ENCODE measurements around the gene RALGAPB.
"Not testable (repeated sequence)": the region's sequence is repeated elsewhere in the genome, so short reads cannot be mapped to it uniquely, and the experiment has no call there.

Gene RALGAPB

DNA sequence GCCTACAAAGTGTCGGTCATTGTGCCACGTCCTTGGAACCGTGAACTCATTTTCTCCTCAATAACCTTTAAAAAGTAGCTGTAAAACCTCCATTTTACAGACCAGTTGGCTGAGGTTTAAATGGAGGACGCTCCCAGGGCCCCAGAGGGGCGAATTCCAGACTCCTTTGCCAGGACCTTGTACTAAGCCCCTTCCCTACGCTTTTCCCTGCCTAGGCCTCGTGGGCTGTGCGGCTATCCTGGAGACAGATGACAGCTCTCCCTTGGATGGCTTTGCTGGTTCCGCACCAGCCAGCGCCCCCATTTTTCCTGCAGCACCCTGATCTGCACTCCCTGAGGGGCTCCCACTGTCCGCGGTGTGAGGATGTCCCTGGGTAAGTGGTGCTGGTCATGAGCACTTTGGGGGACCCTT lies 25.4 kb upstream of the RALGAPB start:
- no peak for DNase-seq (ENCODE audit: low read depth)

DNA sequence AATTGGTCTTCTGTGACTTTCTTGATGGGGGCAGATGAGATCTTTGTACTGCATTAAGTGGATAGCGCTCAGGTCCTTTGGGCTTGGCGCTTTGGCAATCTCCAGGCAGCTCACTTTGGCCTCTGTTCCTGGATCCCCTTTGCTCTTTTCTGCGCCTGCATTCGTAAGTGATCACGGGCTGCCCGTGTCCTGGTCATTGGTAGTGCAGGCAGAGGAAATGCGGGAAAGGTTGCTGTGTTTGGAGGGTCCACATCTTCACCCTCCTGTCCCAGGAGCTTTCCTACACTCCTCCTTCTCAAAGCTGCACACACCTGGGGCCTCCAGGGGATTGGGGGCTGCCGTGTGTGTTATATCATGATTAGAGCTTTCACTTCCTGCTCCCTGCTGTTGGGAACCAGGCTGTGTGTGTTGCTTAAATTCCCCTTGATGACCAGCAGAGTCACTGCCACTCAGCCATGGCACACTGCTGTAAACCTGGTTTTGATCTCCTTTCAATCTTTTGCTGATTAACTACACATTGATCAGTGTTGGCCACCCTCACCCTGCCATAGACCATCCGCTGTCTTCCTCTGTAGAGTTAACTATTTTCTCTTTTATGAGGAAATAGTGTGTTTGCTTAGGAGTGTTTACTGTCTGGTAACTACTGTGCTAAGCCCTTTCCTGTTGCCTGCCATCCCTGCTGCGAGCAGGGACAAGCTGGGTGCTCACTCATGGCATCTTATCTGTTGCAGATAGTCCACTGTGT lies 24.5 kb upstream of the RALGAPB start:
- no peak for DNase-seq (ENCODE audit: low read depth)

DNA sequence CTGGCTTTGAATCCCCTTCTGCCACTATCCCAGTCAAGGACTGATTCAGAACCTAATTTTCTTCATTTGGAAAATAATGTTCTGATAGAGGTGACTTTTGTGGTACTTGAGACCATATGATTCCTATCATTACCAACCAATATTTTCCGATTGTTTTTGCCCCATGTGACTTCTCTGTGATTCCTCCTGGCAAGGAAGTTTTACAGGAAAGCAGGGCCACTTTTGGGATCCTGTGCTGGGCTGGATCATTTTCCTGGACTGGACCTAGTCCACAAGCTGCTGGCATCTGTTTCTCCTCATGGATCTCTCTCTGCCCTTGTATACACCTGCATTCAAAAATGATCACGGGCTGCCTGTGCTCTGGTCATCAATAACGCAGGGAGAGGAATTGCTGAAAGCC lies 23.6 kb upstream of the RALGAPB start:
- DNase-seq (ENCODE audit: low read depth) = no peak

DNA sequence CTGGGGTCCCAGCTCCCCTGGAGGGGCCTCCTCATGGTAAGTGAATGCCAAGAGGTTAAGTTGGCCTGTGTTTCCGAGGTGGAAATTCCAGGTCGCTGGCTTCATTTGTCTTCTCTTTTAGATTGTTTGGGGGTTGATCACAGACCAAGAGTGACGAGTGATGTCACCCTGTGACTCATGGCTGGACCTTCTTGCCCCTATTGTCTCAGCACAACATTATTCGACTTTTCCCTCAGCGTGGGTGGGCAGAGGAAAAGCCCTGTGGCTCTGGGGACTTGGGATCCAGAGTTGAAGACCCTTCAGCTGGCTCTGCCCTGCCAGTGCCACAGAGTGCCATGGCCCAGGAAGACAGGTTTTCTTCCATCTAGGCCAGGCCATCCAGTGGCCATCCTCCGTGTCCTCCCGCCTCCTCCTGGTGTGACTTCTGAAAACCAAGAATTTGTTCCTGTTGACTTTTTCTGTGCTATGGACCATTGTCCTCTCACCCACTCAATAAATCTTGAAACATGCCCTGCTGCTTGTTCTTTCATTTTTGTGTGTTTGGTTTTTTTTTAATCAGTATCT lies 22.1 kb upstream of the RALGAPB start:
- DNase-seq (ENCODE audit: low read depth) = no peak

DNA sequence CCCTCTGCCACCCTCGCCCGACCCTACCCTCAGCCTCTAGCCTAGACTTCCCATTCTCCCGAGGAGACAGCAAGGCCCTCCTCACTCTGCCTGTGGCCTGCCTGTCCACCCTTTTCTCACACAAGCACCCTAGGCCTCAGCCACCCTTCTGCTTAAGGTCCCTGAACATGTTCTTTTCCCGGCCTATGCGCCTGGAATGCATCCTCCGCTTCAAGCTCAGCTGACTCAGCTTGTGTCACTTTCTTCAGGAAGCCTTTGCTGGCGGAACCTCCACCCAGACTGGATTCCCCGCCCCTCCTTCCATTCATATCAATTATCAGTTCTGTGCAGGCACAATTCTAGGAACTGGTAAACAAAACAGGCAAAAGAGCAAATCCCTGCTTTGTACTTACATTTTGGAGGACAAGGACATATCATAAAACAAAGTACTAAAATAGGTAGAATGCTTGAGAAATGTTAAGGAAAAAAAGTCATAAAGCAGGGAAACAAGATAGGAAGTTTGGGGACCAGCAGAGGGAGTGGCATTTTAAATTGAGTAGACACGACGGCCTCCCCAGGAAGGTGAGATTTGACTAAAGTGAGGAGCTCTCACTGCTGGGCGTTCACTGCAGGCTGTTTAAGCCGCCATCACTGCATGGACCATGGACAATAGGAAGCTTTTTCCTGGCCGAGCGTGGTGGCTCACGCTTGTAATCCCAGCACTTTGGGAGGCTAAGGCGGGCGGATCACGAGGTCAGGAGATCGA lies 19.6 kb upstream of the RALGAPB start:
- no peak for DNase-seq (ENCODE audit: low read depth)

DNA sequence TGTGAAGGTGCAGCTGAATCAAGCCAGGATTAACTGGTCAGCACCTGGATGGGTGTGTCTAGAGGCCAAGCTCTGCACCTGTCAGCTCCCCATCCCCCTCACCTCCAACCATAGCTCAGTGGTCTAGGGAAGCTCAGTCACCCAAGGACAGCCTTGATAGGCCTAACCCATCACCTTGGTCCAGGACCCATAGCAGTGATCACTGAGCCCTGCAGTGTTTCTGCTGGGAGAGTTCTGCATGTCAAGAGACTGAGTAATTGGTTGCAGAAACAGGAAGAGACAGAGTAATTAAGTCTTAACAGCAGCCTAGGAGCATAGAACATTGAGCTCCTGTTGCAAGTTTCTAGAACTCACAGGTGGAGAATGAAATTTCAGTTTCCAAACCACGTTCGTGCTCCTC lies 18.7 kb upstream of the RALGAPB start:
- DNase-seq (ENCODE audit: low read depth) = no peak

DNA sequence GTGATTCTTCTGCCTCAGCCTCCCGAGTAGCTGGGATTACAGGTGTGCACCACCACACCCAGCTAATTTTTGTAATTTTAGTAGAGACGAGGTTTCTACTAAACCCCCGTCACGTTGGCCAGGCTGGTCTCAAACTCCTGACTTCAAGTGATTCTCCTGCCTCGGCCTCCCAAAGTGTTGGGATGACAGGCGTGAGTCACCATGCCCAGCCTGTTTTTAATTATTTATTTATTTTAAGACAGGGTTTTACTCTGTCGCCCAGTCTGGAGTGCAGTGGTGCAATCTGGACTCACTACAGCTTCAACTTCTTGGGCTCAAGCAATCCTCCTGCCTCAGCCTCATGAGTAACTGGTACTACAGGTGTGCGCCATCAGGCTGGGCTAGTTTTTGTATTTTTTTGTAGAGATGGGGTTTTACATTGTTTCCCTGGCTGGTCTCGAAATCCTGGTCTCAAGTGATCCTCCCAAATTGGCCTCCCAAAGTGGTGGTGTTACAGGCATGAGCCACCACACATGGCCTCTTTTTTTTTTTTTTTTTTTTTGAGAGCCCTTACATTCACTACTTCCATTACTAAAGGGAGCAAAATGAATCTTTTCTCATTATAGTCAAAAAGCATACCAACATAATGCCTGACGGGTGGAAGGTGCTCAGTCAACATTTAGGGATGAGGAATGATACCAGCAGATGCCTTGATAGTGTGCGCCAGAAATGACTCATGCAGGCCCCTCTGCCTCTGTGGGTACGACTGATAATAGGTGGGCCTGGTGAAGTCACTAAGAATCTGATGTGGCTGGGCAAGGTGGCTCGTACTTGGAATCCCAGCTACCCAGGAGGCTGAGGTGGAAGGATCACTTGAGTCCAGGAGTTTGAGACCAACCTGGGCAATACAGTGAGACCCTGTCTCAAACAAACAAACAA lies 17.8 kb upstream of the RALGAPB start:
- no peak for DNase-seq (ENCODE audit: low read depth)

DNA sequence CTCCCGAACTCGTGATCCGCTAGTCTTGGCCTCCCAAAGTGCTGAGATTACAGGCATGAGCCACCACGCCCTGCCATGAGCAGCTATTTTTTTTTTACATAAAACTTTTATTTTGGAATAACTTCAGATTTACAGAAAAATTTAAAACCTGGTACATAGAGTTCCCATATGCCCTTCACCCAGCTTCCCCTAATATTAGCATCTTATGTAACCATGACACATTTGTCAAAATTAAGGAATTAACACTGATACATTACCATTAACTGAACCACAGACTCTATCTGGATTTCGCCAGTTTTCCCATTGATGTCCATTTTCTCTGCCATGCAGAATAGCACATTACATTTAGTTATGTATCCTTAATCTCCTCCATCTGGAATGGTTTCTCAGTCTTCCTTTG lies 14.3 kb upstream of the RALGAPB start:
- no peak for DNase-seq (ENCODE audit: low read depth)

DNA sequence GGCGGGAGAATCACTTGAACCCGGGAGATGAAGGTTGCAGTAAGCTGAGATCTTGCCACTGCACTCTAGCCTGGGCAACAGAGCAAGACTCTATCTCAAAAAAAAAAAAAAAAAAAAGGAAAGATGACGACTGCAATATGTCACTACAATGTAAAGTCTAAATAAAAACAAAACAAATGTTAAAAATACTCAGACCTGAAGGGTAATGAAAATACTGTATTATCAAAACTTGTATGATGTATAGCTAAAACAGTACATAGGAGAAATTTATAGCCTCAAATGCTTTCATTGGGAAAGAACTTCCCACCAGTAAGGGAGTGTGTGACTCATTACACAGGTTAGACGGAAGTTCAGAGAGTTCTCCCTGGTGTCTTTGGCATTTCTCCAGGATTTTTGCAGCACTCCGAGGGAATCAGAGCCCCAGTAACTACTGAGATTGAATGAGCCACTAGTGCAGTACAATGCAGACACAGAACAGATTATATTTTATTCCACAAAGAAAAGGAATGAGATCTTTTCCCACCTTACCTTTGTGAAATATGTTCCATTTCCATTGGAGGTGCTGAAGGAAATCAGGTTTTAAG lies 12.5 kb upstream of the RALGAPB start:
- DNase-seq (ENCODE audit: low read depth) = no peak

DNA sequence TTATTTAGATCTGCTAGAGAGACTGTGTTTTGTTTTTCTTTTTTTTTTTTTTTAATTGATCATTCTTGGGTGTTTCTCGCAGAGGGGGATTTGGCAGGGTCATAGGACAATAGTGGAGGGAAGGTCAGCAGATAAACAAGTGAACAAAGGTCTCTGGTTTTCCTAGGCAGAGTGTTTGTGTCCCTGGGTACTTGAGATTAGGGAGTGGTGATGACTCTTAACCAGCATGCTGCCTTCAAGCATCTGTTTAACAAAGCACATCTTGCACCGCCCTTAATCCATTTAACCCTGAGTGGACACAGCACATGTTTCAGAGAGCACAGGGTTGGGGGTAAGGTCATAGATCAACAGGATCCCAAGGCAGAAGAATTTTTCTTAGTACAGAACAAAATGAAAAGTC lies 12.0 kb upstream of the RALGAPB start:
- DNase-seq (ENCODE audit: low read depth) = not testable (repeated sequence)

DNA sequence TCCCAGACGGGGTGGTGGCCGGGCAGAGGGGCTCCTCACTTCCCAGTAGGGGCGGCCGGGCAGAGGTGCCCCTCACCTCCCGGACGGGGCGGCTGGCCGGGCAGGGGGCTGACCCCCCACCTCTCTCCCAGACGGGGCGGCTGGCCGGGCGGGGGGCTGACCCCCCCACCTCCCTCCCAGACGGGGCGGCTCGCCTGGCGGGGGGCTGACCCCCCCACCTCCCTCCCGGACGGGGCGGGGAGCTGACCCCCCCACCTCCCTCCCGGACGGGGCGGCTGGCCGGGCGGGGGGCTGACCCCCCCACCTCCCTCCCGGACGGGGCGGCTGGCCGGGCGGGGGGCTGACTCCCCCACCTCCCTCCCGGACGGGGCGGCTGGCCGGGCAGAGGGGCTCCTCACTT lies 11.5 kb upstream of the RALGAPB start:
- DNase-seq (ENCODE audit: low read depth) = not testable (repeated sequence)

DNA sequence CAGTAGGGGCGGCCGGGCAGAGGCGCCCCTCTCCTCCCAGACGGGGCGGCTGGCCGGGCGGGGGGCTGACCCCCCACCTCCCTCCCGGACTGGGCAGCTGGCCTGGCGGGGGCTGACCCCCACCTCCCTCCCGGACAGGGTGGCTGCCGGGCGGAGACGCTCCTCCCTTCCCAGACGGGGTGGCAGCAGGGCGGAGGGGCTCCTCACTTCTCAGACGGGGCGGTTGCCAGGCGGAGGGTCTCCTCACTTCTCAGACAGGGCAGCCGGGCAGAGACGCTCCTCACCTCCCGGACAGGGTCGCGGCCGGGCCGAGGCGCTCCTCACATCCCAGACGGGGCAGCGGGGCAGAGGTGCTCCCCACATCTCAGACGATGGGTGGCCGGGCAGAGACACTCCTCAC lies 11.1 kb upstream of the RALGAPB start:
- DNase-seq (ENCODE audit: low read depth) = not testable (repeated sequence)

DNA sequence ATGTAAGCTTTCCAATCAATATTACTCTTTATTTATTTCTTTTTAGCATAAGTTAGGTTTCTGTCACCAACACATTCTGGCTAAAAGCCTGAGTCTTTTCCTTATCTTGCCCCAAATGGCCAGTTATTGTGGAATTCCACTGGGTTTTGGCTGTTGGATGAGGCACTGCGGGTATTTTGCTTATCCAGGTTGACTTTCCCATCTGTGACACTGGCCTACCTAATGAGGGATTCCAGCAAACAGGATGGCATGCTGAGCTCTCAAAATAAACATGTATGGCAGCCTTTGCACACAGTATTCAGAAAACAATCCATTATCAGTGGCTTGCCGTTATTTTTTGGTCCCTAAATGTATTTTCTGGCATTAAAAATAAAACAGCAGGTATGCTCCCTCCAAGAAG lies 6.5 kb upstream of the RALGAPB start:
- no peak for DNase-seq (ENCODE audit: low read depth)

DNA sequence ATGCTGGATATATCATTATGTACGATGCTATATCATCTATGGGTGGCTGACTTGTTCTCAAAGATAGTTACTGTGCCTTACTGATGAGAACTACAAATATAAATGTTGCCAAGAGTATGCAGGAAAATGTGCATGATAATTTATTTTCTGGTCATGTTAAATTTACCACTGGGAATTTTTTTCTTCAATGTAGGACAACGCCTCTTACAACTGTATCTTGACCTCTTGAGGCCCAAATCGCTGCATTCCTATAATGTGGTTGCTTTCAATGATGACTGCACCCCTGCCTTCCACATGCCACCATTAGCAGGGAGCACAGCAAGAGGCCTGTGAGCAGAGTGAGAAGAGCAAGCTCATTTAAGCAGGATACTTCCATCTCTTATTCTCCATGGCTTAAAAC lies 5.7 kb upstream of the RALGAPB start:
- DNase-seq (ENCODE audit: low read depth) = no peak

DNA sequence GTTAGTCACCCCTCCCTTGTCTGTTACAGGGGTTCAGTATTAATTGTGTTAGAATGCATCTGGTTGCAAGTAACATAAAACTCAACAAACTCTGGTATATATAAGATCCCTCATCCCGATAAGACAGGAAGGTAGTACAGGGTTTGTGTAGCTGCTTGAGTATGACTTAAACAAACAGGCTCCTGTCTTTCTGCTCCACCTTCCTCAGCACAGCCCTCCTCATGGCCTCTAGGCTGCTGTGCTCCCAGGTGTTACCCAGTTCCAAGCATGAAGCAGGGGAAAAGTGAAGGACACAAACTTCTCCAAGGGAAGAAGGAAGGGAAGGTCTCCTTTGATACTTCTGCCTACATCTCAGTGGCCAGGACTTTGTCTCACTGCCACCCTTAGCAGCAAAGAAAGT lies 1.4 kb upstream of the RALGAPB start:
- no peak for DNase-seq (ENCODE audit: low read depth)

DNA sequence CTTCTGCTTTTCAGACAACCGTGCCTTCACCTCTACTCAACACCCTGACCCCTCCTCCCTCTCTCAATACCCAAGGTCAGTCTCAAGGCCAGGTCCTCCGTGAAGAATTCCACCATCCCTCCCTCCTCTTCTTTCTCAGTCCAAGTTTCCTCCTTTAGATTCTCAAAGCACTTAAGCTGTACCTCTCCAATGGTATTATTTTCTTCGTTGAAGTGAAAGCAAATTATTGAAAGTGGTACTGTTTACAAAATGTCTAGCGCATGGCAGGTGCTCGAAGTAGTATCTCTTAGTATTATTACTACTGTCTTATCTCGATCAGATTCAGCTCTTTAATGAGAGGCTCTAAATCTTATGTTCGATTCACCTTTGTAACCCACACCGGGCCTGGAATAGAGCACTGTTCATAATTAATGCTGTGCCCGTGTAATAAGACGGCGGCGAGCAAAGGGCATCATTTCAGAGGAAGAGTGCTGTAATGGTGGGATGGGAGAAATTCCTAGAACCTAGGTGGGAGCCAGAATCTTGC lies 593 bp upstream of the RALGAPB start:
- no peak for DNase-seq (ENCODE audit: low read depth)

DNA sequence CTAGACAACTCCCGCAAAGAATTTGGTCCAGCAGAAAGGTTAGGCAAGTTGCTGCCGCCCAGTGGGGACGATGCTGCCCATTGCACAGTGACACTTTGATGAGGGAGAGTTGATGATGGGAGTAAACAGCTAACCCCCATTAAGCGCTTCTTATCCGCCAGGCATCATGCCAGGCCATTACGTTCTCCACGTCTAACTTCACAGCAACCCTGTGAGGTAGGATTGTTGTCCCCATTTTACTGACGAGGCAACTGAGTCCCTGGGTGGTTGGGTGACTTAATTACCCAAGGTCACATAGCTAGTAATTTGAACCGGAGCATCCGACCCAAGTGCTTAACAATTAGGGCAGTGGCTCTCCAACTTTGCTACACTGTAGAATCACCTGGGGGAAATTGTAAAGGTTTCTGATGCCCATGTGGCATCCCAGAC lies 738 bp downstream of the RALGAPB start:
- DNase-seq (ENCODE audit: low read depth) = no peak

DNA sequence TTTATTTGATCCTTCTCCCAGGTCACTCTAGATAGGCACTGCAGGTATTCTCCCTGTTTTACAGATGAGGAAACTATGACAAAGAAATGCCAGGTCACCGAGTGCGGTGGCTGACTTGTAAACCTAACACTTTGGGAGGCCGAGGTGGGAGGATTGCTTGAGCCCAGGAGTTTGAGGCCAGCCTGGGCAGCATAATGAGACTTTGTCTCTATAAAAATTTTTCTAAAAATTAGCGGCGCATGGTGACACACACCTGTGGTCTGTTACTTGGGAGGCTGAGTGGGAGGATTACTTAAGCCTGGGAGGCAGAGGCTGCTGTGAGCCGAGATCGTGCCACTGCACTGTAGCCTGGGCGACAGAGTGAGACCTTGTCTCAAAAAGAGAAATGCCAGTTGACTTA lies 5.1 kb downstream of the RALGAPB start:
- no peak for DNase-seq (ENCODE audit: low read depth)

DNA sequence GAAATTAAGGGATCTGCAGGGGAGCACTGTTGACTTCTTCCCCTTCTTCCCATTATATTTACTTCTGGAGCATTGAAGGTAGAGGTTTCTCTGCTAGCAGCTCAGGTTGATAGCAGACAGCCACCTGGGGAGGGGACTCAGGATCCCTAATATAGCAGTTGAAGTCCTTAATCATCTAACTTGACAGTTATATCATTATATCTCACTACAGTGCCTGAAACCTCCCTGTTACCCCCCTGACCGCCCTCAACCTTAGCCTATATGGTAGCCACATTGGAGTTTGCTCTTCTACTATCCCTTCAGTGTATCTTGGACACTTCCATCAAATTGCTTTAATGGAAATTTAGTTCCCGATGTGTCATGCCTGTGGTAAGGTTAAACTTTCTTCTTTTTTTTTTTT lies 7.0 kb downstream of the RALGAPB start:
- DNase-seq (ENCODE audit: low read depth) = no peak

DNA sequence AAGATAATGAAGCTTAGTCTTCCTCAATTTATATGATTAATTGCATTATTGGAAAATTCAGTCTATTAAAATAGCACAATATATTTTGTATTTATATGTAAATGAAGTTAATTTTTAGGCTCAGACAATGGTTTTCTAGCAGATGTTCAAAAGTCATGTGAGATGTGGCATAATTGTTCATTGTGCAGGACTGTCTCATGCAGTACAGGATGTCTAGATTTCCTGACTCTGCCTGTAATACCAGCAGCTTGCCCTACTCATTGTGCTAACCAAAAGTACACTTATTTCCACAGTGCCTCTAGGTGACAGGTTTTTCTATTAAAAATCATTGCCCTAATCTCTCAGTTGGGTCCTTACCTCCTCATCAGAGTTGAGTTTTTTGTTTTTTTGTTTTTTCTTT lies 12.4 kb downstream of the RALGAPB start:
- DNase-seq (ENCODE audit: low read depth) = no peak

DNA sequence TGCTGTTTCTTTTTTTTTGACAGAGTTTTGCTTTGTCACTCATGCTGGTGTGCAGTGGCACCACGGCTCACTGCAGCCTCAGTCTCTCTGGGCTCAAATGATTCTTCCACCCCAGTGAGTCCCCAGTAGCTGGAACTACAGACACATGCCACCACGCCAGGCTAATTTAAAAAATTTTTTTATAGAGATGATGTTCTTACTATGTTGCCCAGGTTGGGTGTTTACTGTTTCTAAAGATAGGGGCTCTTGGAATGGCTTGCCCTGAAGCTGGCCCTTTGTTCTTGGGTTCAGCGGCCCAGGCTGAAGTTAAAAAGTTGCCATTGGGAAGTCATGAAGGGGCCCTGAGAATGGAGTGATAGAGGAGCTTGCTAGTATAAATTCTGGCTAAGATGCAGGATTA lies 16.5 kb downstream of the RALGAPB start:
- no peak for DNase-seq (ENCODE audit: low read depth)
